ENCODE measurements around the gene NCBP1.
"Not testable (repeated sequence)": the region's sequence is repeated elsewhere in the genome, so short reads cannot be mapped to it uniquely, and the experiment has no call there.

NCBP1 gene

GRCh38 chr9:97617939-97618416 is 15.6 kb upstream of the NCBP1 start:
- DNase-seq = no peak
- in situ Hi-C loops (cut with MboI; ENCODE audit: low pct_unique_long_range_greater_than_20kb, low sequenced_read_pairs) = loop anchor here (25.0 kb wide), 1 partner anchor 756 kb away; the partner anchor contains the start of gene ZNF782

- DNase-seq = not testable (repeated sequence)
- in situ Hi-C loops (cut with MboI; ENCODE audit: low pct_unique_long_range_greater_than_20kb, low sequenced_read_pairs) = loop anchor here (25.0 kb wide), 1 partner anchor 758 kb away; the partner anchor contains the start of gene ZNF782
These were observed 13.6 kb upstream of the NCBP1 start for GRCh38 chr9:97620063-97620462.

GRCh38 chr9:97622483-97622882 is 11.1 kb upstream of the NCBP1 start:
- in situ Hi-C loops (cut with MboI; ENCODE audit: low pct_unique_long_range_greater_than_20kb, low sequenced_read_pairs) = loop anchor here (25.0 kb wide), 1 partner anchor 760 kb away; the partner anchor contains the start of gene ZNF782
- DNase-seq = not testable (repeated sequence)

GRCh38 chr9:97623946-97624345 is 9.7 kb upstream of the NCBP1 start:
- DNase-seq = no peak
- in situ Hi-C loops (cut with MboI; ENCODE audit: low pct_unique_long_range_greater_than_20kb, low sequenced_read_pairs) = loop anchor here (25.0 kb wide), 1 partner anchor 762 kb away; the partner anchor contains the start of gene ZNF782

- in situ Hi-C loops (cut with MboI; ENCODE audit: low pct_unique_long_range_greater_than_20kb, low sequenced_read_pairs) = no loop called here
- DNase-seq = no peak
These were observed 8.0 kb upstream of the NCBP1 start for GRCh38 chr9:97625620-97626019.

- in situ Hi-C loops (cut with MboI; ENCODE audit: low pct_unique_long_range_greater_than_20kb, low sequenced_read_pairs) = no loop called here
- no peak for DNase-seq
These were observed 6.0 kb upstream of the NCBP1 start for GRCh38 chr9:97627624-97628023.

GRCh38 chr9:97628668-97629067 is 5.0 kb upstream of the NCBP1 start:
- in situ Hi-C loops (cut with MboI; ENCODE audit: low pct_unique_long_range_greater_than_20kb, low sequenced_read_pairs) = no loop called here
- DNase-seq = no peak

GRCh38 chr9:97629156-97629555 is 4.5 kb upstream of the NCBP1 start:
- DNase-seq = no peak
- in situ Hi-C loops (cut with MboI; ENCODE audit: low pct_unique_long_range_greater_than_20kb, low sequenced_read_pairs) = no loop called here

- DNase-seq = no peak
- in situ Hi-C loops (cut with MboI; ENCODE audit: low pct_unique_long_range_greater_than_20kb, low sequenced_read_pairs) = no loop called here
These were observed 3.0 kb upstream of the NCBP1 start for GRCh38 chr9:97630591-97630990.

- in situ Hi-C loops (cut with MboI; ENCODE audit: low pct_unique_long_range_greater_than_20kb, low sequenced_read_pairs) = no loop called here
- no peak for DNase-seq
These were observed 1.2 kb upstream of the NCBP1 start for GRCh38 chr9:97632248-97632984.

- no peak for DNase-seq
- in situ Hi-C loops (cut with MboI; ENCODE audit: low pct_unique_long_range_greater_than_20kb, low sequenced_read_pairs) = no loop called here
These were observed 354 bp downstream of the NCBP1 start for GRCh38 chr9:97633859-97634490.

- in situ Hi-C loops (cut with MboI; ENCODE audit: low pct_unique_long_range_greater_than_20kb, low sequenced_read_pairs) = no loop called here
- no peak for DNase-seq
These were observed 1.4 kb downstream of the NCBP1 start for GRCh38 chr9:97635026-97635425.

- in situ Hi-C loops (cut with MboI; ENCODE audit: low pct_unique_long_range_greater_than_20kb, low sequenced_read_pairs) = no loop called here
- peak; percentile 32 for DNase-seq
These were observed 3.3 kb downstream of the NCBP1 start for GRCh38 chr9:97636903-97637302.

- in situ Hi-C loops (cut with MboI; ENCODE audit: low pct_unique_long_range_greater_than_20kb, low sequenced_read_pairs) = no loop called here
- DNase-seq = peak; percentile 15
These were observed 5.0 kb downstream of the NCBP1 start for GRCh38 chr9:97638666-97639065.

GRCh38 chr9:97640325-97640724 is 6.7 kb downstream of the NCBP1 start:
- in situ Hi-C loops (cut with MboI; ENCODE audit: low pct_unique_long_range_greater_than_20kb, low sequenced_read_pairs) = no loop called here
- no peak for DNase-seq

GRCh38 chr9:97645720-97646119 is 12.1 kb downstream of the NCBP1 start:
- no peak for DNase-seq
- in situ Hi-C loops (cut with MboI; ENCODE audit: low pct_unique_long_range_greater_than_20kb, low sequenced_read_pairs) = no loop called here

GRCh38 chr9:97647996-97648395 is 14.4 kb downstream of the NCBP1 start:
- in situ Hi-C loops (cut with MboI; ENCODE audit: low pct_unique_long_range_greater_than_20kb, low sequenced_read_pairs) = no loop called here
- no peak for DNase-seq

- in situ Hi-C loops (cut with MboI; ENCODE audit: low pct_unique_long_range_greater_than_20kb, low sequenced_read_pairs) = no loop called here
- DNase-seq = no peak
These were observed 18.0 kb downstream of the NCBP1 start for GRCh38 chr9:97651646-97652045.

- no peak for DNase-seq
- in situ Hi-C loops (cut with MboI; ENCODE audit: low pct_unique_long_range_greater_than_20kb, low sequenced_read_pairs) = no loop called here
These were observed 25.1 kb downstream of the NCBP1 start for GRCh38 chr9:97658707-97659106.

GRCh38 chr9:97659771-97660170 is 26.1 kb downstream of the NCBP1 start:
- DNase-seq = no peak
- in situ Hi-C loops (cut with MboI; ENCODE audit: low pct_unique_long_range_greater_than_20kb, low sequenced_read_pairs) = no loop called here

Data from KBM-7 (cell line).